Activated CD4-positive, alpha-beta T cell treated with anti-CD3 and anti-CD28 coated beads for 1 hour (primary cell): ENCODE data around the gene PEMT.

Source experiments
- DNase-seq: peaks from one replicate; pipeline ENCODE4 v3.0.0-alpha.2; 2020

PEMT gene

DNA sequence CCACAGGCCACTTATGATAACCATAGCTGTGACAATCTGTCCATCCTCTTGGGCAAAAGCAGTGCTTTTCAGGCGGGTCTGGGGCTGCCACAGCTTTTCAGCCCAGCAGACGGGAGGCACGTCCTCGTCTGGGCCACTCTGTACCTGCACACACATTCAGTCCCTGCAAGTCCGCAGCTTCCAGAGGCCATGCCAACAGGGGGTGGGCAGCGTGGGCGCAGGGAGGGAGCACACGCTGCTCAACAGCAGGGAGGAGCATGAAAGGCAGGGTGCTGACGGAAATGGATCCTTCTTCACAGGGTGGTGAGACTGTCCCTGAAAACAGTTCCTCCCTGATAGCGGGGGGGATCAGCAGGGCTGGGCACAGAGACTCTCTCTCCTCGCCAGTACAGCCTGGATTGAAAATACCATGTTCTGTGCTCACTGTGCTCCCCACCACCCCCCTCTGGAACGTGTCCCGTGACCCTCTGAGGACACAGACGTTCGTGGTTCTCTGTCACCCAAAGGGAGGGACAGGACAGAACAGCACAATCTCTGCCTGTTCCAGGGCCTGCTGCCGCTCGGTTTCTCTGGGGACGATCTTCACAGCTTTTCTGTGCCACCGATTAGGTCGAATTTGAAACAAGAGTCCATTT, 41.7 kb downstream of the PEMT start:
- no peak for DNase-seq

DNA sequence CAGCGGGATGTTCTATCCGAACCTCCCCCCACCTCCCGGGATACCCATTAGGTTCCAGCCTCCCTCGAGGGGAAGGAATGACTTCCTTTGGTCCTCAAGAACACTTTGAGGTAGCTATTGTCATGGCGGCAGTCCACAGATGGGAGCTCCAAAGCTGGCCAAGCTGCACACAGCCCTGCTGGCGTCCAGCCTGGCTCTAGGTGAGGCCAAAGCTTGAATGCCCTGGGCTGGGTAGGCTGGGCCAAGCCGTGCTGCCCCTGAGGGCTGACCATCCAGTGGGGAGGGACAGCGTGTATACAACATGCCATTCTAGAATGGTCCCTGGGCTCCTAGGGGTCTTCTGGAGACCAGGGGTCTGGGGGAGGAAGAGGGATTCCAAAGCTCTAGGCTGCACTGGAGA, 43.5 kb downstream of the PEMT start:
- no peak for DNase-seq

DNA sequence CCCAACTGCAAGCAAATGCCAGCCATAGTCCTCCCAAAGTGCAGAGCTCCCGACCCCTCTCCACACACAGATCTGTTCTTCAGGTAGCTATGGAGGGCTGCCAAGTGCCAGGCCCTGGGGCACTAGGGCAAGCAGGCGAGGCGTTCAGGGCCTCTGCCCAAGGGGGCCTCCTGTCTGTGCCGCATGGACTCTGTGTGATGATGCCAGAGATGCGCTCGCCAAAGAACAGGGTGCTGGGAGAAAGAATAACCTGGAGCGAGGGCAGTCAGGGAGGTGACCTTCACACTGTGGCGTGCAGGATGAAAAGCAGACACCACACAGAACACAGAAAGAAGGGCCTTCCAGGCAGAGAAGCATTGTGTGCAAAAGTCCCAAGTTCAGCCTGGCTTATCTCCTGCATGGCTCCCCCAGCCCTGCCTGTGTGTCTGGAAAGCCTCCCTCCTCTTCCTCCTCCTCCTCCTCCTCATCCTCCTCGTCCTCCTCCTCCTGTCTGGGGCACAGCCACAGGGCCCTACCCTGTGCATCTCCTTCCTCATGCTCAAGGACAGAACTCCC, 44.2 kb downstream of the PEMT start:
- DNase-seq: no peak

DNA sequence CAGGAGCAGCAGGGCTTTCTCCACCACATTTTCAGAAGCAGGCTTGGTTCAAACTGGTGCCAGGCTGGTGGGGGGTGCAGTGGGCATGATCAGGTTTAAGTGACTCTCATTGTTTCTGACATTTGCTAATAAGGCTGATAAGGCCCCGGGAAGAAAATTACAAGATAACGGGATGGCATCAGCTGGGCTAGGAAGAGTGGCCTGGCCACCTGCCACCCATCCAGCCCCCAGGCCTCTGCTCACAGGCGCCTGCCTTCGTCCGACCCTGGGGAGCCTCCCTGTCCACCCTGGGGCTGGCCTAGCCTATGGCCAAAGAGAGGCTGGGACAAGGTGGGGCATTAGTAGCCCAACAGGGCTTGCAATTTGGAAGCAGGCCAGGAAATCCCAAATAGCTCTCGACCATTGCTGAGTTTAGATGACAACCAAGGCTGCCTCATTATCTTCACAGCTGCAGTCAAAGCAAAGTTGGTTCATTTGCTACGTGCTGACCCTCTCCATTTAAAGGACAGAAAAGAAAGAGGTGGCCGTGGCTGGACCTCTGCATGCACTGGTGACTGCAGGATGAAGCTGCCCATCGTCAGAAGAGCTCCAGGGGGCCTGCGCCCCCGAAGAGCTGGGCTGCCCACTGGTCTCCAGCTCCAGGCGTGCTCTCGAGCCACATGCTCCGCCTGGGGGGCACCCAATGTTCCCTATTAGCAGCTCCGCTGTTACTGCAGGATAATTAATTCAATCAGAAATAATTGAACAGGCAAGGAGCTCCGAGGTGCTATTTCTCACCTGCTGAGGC, 44.9 kb downstream of the PEMT start:
- DNase-seq: no peak

DNA sequence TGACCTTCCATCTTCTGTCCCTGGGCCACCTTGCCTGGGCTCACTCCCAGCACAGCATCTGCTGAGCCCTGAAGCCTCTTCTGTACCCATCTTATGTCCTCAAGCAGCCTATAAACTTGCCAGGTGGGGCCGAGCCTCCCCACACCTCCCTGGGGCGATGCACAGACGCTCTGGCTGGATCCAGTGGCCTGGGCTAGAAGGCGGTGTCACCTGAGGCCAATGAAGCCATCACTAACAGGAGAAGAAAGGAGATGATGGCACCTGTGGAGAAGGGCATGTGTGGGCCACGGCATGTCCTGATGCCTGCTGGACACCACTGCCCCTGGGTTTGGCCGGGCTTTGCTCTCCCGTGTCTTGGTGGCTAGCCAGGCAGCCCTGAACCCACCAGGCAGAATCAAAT, 45.5 kb downstream of the PEMT start:
- no peak for DNase-seq

DNA sequence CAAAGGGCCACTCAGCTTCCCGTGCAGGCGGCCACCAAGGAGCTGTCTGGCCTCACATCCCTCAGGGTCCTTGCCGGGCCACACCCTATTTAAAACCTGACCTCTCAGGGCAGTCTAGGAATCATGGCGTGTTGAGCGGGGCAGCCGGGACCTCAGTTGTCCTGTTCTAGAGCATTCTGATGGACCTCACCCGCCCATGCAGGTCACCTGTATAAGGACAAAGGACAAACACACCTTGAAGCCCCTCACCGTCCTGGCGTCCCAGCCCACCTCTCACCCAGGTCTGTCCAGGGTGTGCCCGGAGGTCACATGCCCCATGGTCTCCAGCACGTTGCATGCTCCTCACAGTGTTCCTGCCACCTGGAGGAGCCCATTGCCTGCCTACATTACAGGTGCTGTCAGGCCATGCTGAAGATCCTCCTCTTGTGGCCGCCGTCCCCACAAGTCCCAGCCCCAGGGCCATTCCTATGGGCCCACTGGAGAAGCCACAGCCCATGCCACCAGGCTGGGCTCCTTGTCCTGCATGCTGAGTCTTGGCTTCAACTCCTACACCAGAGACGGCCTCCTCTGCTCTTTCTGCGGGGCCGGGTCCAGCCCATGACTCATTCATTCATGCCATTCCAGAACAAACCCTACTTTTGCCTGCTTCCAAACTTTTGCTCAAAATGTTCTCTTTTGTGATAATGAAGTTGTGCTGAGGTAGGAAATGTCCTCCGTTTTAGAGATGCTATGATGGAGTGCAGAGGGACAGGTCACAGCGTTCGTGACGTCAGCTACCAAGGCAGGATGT, 46.3 kb downstream of the PEMT start:
- DNase-seq: no peak

DNA sequence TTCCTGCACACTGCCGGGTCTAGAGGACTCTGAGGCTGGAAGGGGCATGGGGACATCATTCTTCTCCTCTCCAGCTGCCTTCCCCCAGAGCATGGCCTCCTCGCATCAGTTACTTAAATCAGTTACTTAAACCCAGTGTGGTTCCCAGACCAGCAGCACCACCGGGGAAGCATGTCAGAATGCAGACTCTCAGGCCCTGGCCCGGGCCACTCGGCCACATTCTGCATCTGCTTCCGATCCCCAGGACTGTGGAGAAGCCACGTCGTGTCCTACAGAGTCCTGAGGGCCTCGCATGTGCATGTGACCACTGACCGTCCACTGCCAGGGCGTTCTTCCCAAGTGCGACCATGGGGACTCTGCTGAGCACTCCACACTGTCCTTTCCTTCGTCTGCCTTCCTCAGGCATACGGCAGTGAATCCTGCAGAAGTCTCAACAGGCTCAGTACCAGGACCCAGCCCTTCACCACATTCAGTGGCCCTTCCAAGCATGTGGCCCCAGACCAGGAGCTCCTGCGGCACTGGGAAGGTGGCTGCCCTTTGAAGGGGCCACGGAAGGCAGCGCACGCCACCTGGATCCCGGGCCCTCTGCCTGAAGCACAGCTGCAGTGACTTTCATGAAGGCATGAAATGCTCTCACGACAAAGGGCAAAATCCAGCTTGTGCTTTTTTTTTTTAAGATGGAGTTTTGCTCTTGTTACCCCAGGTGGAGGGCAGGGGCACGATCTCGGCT, 48.4 kb downstream of the PEMT start:
- DNase-seq: no peak

DNA sequence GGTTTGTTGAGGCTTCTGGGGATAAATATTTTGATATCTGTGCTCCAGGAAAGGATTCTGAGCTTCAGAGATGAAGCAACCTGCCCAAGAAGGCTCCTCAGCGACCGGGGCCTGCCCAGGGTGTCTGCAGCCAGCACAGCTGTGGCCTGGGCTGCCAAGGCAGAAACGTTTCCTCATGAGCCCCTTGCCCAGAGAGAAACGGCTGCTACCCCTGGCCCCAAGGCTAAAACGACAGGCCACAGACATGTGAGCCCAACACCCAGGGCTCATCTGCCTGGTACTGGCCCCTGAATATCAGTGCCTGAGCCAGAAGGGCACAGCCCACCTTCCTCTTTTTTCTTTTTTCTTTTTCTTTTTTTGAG, 49.9 kb downstream of the PEMT start:
- DNase-seq: no peak

DNA sequence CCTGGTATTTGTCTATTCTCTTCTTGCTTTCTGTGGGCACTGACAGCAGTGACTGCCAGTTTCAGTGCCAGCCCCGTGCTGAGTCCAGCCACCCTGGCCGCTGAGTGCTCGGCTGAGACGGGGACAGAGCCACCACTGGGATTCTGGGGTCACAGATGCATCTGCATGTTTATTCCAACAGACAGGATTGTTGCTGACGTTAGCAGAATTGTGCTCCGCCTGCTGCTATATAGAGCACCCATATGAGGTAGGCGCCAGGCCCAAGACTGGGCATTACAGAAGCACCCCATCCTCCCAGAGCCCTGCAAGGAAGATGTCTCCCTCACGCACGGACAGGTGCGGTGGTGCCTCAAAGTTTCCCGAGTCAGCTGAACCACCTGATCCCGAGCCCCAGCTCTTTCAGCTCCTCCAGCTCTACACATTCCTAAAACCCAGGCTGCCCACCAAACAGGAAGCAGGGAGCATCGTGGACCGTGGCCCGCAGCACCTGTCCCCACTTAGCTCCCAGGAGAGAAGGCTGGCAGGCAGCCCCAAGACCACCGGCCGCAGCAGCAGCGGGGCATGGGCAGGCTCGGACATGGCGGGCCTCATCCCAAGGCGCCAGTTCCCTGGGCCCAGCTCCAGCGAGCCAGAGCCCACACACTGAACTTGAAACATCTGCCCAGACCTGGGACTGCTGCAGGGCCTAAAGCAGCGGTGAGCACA, 50.4 kb downstream of the PEMT start:
- no peak for DNase-seq

DNA sequence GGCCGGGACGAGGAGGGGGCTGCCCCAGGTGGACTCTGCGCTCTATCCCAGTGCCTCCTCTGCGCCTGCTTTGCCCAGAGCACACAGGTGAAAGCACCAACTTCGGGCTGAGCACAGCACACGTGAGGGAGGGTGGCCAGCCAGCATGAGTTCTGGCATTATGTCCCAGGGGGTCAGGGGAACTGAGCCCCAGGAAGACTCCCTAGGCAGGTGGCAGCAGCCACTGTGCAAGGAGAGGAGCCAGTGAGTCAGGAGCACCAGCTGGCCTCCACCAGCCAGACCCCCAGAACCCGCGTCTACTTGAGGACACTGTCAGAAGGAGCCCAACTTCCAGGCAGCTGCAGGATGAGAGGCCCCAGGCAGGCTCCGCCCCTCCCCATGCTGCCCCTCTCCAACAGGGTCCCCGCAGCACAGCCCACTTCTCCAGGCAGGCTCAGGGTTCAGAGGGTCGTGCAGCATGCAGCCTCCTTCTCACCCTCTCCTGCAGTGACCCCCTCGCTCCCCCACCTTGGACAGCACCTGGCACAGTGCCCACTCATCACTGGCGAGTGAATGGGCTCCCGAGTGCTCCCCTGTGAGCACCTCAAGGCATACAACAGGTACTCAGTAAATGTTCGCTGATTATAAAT, 51.1 kb downstream of the PEMT start:
- no peak for DNase-seq

DNA sequence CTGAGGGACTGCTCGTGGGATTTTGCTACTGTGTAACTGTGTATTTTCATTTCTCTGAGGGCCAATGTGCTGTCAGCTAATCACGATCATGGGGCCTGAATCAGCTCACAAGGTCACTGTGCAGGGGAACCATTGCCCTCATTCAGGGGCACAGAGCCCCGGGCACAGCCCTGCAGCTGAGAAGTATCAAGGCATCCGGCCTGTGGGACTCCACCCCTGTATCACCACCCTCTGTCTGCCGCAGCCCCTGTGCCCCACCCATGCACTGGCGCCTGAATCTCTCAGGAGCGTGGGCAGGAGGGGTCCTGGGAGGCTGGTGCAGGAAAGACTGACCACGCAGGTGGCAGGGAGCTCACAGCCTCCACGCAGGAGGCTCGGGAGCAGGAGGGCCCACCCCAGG, 51.9 kb downstream of the PEMT start:
- no peak for DNase-seq

DNA sequence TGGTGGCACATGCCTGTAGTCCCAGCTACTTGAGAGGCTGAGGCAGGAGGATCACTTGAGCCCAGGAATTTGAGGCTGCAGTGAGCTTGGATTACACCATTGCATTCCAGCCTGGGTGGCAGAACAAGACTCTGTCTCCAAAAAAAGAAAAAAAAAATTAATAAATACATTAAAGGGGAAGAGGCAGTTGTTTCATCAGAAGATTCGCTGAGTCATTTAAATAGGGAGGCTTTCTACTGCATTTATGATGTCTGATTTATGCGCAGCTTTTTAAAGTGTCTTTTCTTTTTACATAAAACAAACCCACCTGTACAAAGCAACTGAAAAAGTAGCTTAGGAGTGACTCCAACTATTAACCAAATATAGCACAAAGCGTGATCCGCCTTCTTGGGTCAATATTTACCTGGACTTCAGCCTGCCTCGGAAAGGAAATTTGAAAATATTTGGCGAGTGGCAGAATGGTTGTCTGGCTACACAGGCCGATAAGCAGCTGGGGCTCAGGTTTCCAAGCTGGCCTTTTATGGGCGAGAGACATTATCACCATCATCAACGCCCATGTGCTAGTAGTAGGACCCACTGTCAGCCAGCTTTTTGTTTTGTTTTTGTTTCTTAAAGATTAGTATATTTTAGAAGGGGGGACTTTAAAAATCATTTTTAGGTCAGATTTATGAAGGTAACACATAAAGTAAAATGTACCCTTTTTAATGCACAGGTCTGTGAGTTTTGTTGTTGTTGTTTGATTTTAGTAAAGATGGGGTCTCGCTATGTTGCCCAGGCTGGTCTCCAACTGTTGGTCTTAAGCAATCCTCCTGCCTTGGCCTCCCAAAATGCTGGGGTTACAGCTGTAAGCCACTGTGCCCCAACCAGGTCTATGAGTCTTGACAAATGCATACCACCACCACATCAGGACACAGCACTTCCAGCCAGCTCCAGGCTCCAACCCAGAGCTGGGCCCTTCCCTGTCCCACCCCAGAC, 52.8 kb downstream of the PEMT start:
- no peak for DNase-seq

DNA sequence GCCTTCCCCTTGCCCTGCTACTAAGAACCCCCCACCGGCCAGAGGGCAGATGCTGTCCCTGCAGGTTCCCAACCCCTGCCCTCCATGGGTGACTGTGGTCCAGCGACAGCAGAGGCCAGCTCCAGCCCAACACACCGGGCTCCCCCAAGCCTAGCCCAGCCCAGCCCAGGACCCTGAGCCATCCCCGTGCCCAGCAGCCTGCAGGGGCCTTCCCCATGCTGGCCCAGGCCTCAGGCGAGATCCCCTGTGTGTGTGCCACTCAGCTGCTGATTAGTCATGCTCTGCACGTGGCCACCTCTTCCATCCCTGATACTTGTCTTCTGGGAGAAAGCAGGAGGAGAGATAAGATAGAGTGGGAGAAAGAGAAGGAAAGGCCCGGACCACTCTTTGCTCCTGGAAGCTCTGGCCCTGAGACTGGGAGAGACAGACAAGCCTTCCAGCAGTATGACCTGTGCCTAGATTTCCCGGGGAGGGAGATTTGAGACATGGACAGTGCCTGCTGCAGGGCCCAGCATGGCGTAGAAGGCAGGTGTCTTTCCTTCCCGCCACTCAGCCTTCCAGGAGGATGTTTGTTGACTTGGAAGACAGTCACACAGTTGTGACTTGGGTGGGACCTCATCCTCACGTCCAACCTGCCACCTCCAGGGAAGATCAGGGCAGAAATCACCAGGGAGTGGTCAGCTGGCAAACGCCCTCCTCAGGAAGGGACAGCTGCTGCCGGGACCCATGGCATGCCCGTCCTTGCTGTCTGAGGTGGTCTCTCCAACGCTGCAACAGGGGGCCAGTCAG, 54.0 kb downstream of the PEMT start:
- DNase-seq: no peak

DNA sequence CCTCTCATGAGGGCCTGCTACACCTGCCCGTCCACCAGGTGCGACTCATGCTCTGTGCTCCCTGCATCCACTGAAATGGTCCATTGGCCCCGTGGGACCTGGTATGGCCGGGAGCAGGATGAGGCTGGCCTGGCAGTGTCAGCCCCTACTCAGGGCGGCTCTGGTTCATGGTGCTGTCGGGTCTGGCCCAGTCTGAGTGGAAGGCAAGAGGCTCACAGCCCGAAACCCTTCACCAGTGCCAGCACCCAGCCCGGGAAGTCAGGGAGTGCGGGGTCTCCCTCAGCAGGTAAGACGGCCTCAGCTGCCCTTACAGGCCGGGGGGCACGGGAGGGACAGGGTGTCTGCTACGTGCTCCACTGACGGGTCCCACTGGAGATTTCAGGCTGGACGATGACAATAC, 54.8 kb downstream of the PEMT start:
- no peak for DNase-seq

DNA sequence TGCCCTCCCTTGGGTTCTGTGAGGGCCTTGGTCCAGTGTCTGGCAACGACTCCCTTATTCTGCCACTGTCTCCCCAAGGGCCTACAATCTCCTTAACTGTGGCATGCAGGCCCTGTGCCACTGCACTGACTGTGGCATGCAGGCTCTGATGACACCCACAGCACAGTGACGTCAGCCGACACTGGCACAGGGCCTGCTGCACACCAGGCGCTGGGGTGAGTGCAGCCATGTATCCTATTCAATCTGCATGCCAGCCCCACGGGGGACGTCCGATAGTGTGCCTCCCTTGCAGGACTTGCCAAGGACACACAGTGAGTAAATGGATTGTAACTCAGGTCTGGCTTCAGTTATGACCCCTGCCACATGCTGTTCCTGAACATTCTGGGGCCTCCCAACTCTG, 55.6 kb downstream of the PEMT start:
- DNase-seq: no peak

DNA sequence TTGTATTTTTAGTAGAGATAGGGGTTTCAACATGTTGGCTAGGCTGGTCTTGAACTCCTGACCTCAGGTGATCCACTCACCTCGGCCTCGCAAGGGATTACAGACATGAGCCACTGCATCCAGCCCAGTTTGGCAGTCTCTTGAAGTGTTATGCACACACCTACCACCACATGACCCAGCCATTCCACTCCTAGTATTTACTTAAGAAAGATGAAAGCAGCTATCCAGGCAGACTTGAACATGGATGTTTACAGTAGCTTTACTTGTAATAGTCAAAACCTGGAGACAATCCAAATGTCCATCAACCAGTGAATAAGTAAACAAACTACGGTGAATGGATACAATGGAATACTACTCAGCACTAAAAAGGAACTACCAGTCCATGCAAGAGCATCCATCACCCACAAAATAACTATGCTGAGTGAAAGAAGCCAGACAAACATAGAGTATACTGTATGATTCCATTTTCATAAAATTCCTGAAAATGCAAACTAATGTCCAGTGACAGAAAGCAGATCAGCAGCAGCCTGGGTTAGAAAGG, 57.5 kb downstream of the PEMT start:
- no peak for DNase-seq

DNA sequence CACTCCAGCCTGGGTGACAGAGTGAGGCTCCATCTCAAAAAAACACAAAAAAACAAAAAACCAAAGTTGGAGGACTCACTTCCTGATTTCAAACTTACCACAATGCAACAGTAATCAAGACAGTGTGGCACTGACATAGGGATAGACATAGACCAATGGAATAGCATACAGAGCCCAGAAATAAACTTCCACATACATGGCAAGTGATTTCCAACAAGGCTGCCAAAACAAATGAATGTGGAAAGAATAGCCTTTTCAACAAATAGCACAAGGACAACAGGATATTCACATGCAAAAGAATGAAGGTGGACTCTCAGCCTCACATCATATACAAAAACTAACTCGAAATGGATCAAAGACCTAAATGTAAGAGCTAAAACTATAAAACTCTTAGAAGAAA, 58.5 kb downstream of the PEMT start:
- no peak for DNase-seq

DNA sequence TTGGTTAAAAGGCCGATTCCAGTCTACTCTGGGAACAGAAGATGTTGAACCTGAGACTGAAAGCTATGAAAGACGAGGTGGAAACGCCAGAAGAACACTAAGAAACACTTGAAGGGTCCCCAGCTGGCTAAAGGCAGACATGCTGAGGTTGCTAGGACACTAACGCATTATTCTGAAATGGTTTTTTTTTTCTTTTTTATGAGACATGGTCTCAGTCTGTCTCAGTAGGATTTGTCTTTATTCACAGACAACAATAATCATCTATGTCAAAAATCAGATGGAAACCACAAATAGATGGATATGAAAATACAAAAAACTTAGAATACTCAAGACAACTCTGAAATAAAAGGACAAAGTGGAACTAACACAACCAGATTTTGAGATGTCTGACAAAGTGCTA, 60.4 kb downstream of the PEMT start:
- DNase-seq: no peak
